Measurements from ENCODE around the gene CCDC63.
A peak's percentile ranks its signal among the peaks of the same experiment; 100 is the strongest.

Gene CCDC63

GRCh38 chr12:110869026-110869425 is 22.2 kb downstream of the CCDC63 start:
- Mint-ChIP-seq H3K36me3 (ENCODE audit: insufficient read depth) (no peaks in the 10 kb centered on the region), H3K4me1 (no peaks in the 10 kb centered on the region), H3K27ac (ENCODE audit: low read depth) (no peak overlapping the region), H3K27me3 (peaks cover 25% of the 10 kb centered on the region), H3K4me3 (no peak overlapping the region), H3K9me3 (no peaks in the 10 kb centered on the region)
- ATAC-seq (replicated peaks; ENCODE audit: extremely low read depth, poor library complexity, severe bottlenecking) (no peak), DNase-seq (ENCODE audit: low spot score in 2 of 2) (no peak)

GRCh38 chr12:110869803-110870202 is 23.0 kb downstream of the CCDC63 start:
- no peaks in the 10 kb centered on the region for H3K4me1 Mint-ChIP-seq
- H3K36me3 Mint-ChIP-seq (ENCODE audit: insufficient read depth): no peaks in the 10 kb centered on the region
- ATAC-seq (replicated peaks; ENCODE audit: extremely low read depth, poor library complexity, severe bottlenecking) (no peak), DNase-seq (ENCODE audit: low spot score in 2 of 2) (no peak)
- no peak overlapping the region for H3K27ac Mint-ChIP-seq (ENCODE audit: low read depth)
- no peak overlapping the region for H3K4me3 Mint-ChIP-seq
- peaks cover 31% of the 10 kb centered on the region for H3K27me3 Mint-ChIP-seq
- H3K9me3 Mint-ChIP-seq: no peaks in the 10 kb centered on the region

GRCh38 chr12:110872100-110872499 is 25.3 kb downstream of the CCDC63 start:
- Mint-ChIP-seq H3K4me3 (no peak overlapping the region), H3K27ac (ENCODE audit: low read depth) (no peak overlapping the region), H3K27me3 (peaks cover 39% of the 10 kb centered on the region), H3K36me3 (ENCODE audit: insufficient read depth) (no peaks in the 10 kb centered on the region), H3K9me3 (no peaks in the 10 kb centered on the region), H3K4me1 (no peaks in the 10 kb centered on the region)
- no peak for DNase-seq (ENCODE audit: low spot score in 2 of 2)
- ATAC-seq (replicated peaks; ENCODE audit: extremely low read depth, poor library complexity, severe bottlenecking): no peak

GRCh38 chr12:110874351-110874750 is 27.6 kb downstream of the CCDC63 start:
- Mint-ChIP-seq H3K36me3 (ENCODE audit: insufficient read depth) (no peaks in the 10 kb centered on the region), H3K9me3 (no peaks in the 10 kb centered on the region), H3K27ac (ENCODE audit: low read depth) (no peak overlapping the region), H3K27me3 (peaks cover 39% of the 10 kb centered on the region), H3K4me1 (no peaks in the 10 kb centered on the region), H3K4me3 (no peak overlapping the region)
- ATAC-seq (replicated peaks; ENCODE audit: extremely low read depth, poor library complexity, severe bottlenecking) (no peak), DNase-seq (ENCODE audit: low spot score in 2 of 2) (no peak)

- H3K27me3 Mint-ChIP-seq: peaks cover 39% of the 10 kb centered on the region
- no peak for ATAC-seq (replicated peaks; ENCODE audit: extremely low read depth, poor library complexity, severe bottlenecking)
- no peaks in the 10 kb centered on the region for H3K9me3 Mint-ChIP-seq
- no peak overlapping the region for H3K4me3 Mint-ChIP-seq
- DNase-seq (ENCODE audit: low spot score in 2 of 2): no peak
- H3K27ac Mint-ChIP-seq (ENCODE audit: low read depth): no peak overlapping the region
- H3K4me1 Mint-ChIP-seq: no peaks in the 10 kb centered on the region
- no peaks in the 10 kb centered on the region for H3K36me3 Mint-ChIP-seq (ENCODE audit: insufficient read depth)
These were observed 28.0 kb downstream of the CCDC63 start for GRCh38 chr12:110874781-110875180.

- no peaks in the 10 kb centered on the region for H3K27me3 Mint-ChIP-seq
- DNase-seq (ENCODE audit: low spot score in 2 of 2): no peak
- no peaks in the 10 kb centered on the region for H3K36me3 Mint-ChIP-seq (ENCODE audit: insufficient read depth)
- H3K4me1 Mint-ChIP-seq: no peaks in the 10 kb centered on the region
- ATAC-seq (replicated peaks; ENCODE audit: extremely low read depth, poor library complexity, severe bottlenecking): no peak
- H3K27ac Mint-ChIP-seq (ENCODE audit: low read depth): no peak overlapping the region
- no peaks in the 10 kb centered on the region for H3K9me3 Mint-ChIP-seq
- no peak overlapping the region for H3K4me3 Mint-ChIP-seq
These were observed 33.9 kb downstream of the CCDC63 start for GRCh38 chr12:110880651-110881050.

- no peak overlapping the region for H3K4me3 Mint-ChIP-seq
- H3K36me3 Mint-ChIP-seq (ENCODE audit: insufficient read depth): peaks cover under 1% of the 10 kb centered on the region
- H3K4me1 Mint-ChIP-seq: peaks cover 6% of the 10 kb centered on the region
- no peak for DNase-seq (ENCODE audit: low spot score in 2 of 2)
- no peaks in the 10 kb centered on the region for H3K27me3 Mint-ChIP-seq
- no peak overlapping the region for H3K27ac Mint-ChIP-seq (ENCODE audit: low read depth)
- no peaks in the 10 kb centered on the region for H3K9me3 Mint-ChIP-seq
- no peak for ATAC-seq (replicated peaks; ENCODE audit: extremely low read depth, poor library complexity, severe bottlenecking)
These were observed 36.5 kb downstream of the CCDC63 start for GRCh38 chr12:110883251-110883650.

- peaks cover 7% of the 10 kb centered on the region for H3K4me1 Mint-ChIP-seq
- H3K36me3 Mint-ChIP-seq (ENCODE audit: insufficient read depth): peaks cover 2% of the 10 kb centered on the region
- H3K4me3 Mint-ChIP-seq: no peak overlapping the region
These were observed 38.5 kb downstream of the CCDC63 start for GRCh38 chr12:110885152-110885840.

GRCh38 chr12:110888256-110888991 is 41.6 kb downstream of the CCDC63 start:
- H3K4me3 Mint-ChIP-seq: peak overlapping the region; percentile 93
- H3K4me1 Mint-ChIP-seq: peaks cover 7% of the 10 kb centered on the region
- peaks cover 2% of the 10 kb centered on the region for H3K36me3 Mint-ChIP-seq (ENCODE audit: insufficient read depth)
- DNase-seq (ENCODE audit: low spot score in 2 of 2) (no peak), ATAC-seq (replicated peaks; ENCODE audit: extremely low read depth, poor library complexity, severe bottlenecking) (no peak)
- peaks cover 17% of the 10 kb centered on the region for H3K27me3 Mint-ChIP-seq
- peak overlapping the region; percentile 71 for H3K27ac Mint-ChIP-seq (ENCODE audit: low read depth)
- H3K9me3 Mint-ChIP-seq: no peaks in the 10 kb centered on the region

More at GRCh38 chr12:110885152-110885840, 38.5 kb downstream of the CCDC63 start:
- H3K27ac Mint-ChIP-seq (ENCODE audit: low read depth): no peak overlapping the region
- no peak for ATAC-seq (replicated peaks; ENCODE audit: extremely low read depth, poor library complexity, severe bottlenecking)
- peaks cover 8% of the 10 kb centered on the region for H3K27me3 Mint-ChIP-seq
- H3K9me3 Mint-ChIP-seq: no peaks in the 10 kb centered on the region
- DNase-seq (ENCODE audit: low spot score in 2 of 2): no peak

GRCh38 chr12:110889361-110889760 is 42.6 kb downstream of the CCDC63 start:
- H3K27ac Mint-ChIP-seq (ENCODE audit: low read depth): no peak overlapping the region
- peaks cover 2% of the 10 kb centered on the region for H3K36me3 Mint-ChIP-seq (ENCODE audit: insufficient read depth)
- H3K4me3 Mint-ChIP-seq: no peak overlapping the region
- no peaks in the 10 kb centered on the region for H3K9me3 Mint-ChIP-seq
- no peak for DNase-seq (ENCODE audit: low spot score in 2 of 2)
- peaks cover 10% of the 10 kb centered on the region for H3K4me1 Mint-ChIP-seq
- peaks cover 26% of the 10 kb centered on the region for H3K27me3 Mint-ChIP-seq
- no peak for ATAC-seq (replicated peaks; ENCODE audit: extremely low read depth, poor library complexity, severe bottlenecking)

- Mint-ChIP-seq H3K9me3 (no peaks in the 10 kb centered on the region), H3K27me3 (peaks cover 38% of the 10 kb centered on the region), H3K4me3 (no peak overlapping the region), H3K36me3 (ENCODE audit: insufficient read depth) (no peaks in the 10 kb centered on the region), H3K27ac (ENCODE audit: low read depth) (no peak overlapping the region), H3K4me1 (peaks cover 6% of the 10 kb centered on the region)
- DNase-seq (ENCODE audit: low spot score in 2 of 2): no peak
- no peak for ATAC-seq (replicated peaks; ENCODE audit: extremely low read depth, poor library complexity, severe bottlenecking)
These were observed 47.2 kb downstream of the CCDC63 start for GRCh38 chr12:110893956-110894355.

GRCh38 chr12:110896559-110896958 is 49.8 kb downstream of the CCDC63 start:
- Mint-ChIP-seq H3K4me1 (peaks cover 6% of the 10 kb centered on the region), H3K9me3 (no peaks in the 10 kb centered on the region), H3K36me3 (ENCODE audit: insufficient read depth) (no peaks in the 10 kb centered on the region), H3K4me3 (no peak overlapping the region), H3K27me3 (peaks cover 31% of the 10 kb centered on the region), H3K27ac (ENCODE audit: low read depth) (peak overlapping the region; percentile 41)
- DNase-seq (ENCODE audit: low spot score in 2 of 2): no peak
- ATAC-seq (replicated peaks; ENCODE audit: extremely low read depth, poor library complexity, severe bottlenecking): no peak

GRCh38 chr12:110901401-110901800 is 54.6 kb downstream of the CCDC63 start:
- H3K4me3 Mint-ChIP-seq: no peak overlapping the region
- DNase-seq (ENCODE audit: low spot score in 2 of 2): no peak
- no peak for ATAC-seq (replicated peaks; ENCODE audit: extremely low read depth, poor library complexity, severe bottlenecking)
- H3K36me3 Mint-ChIP-seq (ENCODE audit: insufficient read depth): no peaks in the 10 kb centered on the region
- H3K27ac Mint-ChIP-seq (ENCODE audit: low read depth): no peak overlapping the region
- no peaks in the 10 kb centered on the region for H3K27me3 Mint-ChIP-seq
- no peaks in the 10 kb centered on the region for H3K9me3 Mint-ChIP-seq
- H3K4me1 Mint-ChIP-seq: no peaks in the 10 kb centered on the region

Measured in central memory CD8-positive, alpha-beta T cell (primary cell).